HepG2 (cell line): ENCODE results near the gene SLC9A9.

ENCODE experiments used
- DPF2 ChIP-seq: sonication (generic); formaldehyde crosslinking; IDR thresholded peaks from 2 replicates; pipeline ENCODE4 v1.4.0; 2020; ENCODE audit warnings: mild to moderate bottlenecking, low read depth, missing genetic modification reagents, borderline replicate concordance
- EP300 ChIP-seq, 3 experiments: sonication (generic) in 1 of 3; formaldehyde crosslinking in 1 of 3; IDR thresholded peaks; 2 replicates each; pipeline versions ENCODE4 v1.5.1 to v1.6.1; 2011 to 2020; ENCODE audit warnings: low read depth in 2 of 3, low read length in 2 of 3, borderline replicate concordance in 1 of 3, improper control_type of control experiment in 1 of 3, mild to moderate bottlenecking in 1 of 3, missing genetic modification reagents in 1 of 3, moderate library complexity in 1 of 3
- FIP1L1 ChIP-seq: fragments of 200-400 bp; formaldehyde crosslinking; IDR thresholded peaks from 2 replicates; pipeline ENCODE4 v1.6.1; 2018; ENCODE audit warnings: low read depth, mild to moderate bottlenecking, low read length, moderate library complexity, borderline replicate concordance; ENCODE audit not compliant: insufficient read depth
- GTF2F1 ChIP-seq: fragments of 150-350 bp; IDR thresholded peaks from 2 replicates; pipeline ENCODE4 v1.6.1; 2014; ENCODE audit warnings: low read length
- MAFK ChIP-seq, 2 experiments: IDR thresholded peaks in 1 of 2; conservative IDR thresholded peaks in 1 of 2; 2 replicates each; pipeline ENCODE4 v1.6.1; 2011; ENCODE audit warnings: improper control_type of control experiment in 2 of 2, low read length in 2 of 2
- MXI1 ChIP-seq: IDR thresholded peaks from 3 replicates; pipeline ENCODE4 v1.6.1; 2012; ENCODE audit warnings: low read depth, low read length, inconsistent platforms, borderline replicate concordance
- PHF20 ChIP-seq: sonication (generic); formaldehyde crosslinking; IDR thresholded peaks from 2 replicates; pipeline ENCODE4 v1.5.0; 2020; ENCODE audit warnings: mild to moderate bottlenecking, missing genetic modification reagents
- ZNF484 ChIP-seq: sonication (generic); formaldehyde crosslinking; IDR thresholded peaks from 2 replicates; pipeline ENCODE4 v1.5.1; 2020; ENCODE audit warnings: mild to moderate bottlenecking, low read depth, missing genetic modification reagents, borderline replicate concordance
- TF ChIP-seq, protein P1 (sequence below): IDR thresholded peaks from 2 replicates; pipeline ENCODE4 v1.6.1; 2012; ENCODE audit warnings: inconsistent platforms
- TF ChIP-seq, protein P2 (sequence below): sonication (generic); formaldehyde crosslinking; IDR thresholded peaks from 2 replicates; pipeline ENCODE4 v1.8.0; 2022; ENCODE audit warnings: mild to moderate bottlenecking, missing genetic modification reagents, moderate library complexity
- TF ChIP-seq, protein P3 (sequence below): sonication (generic); formaldehyde crosslinking; IDR thresholded peaks from 2 replicates; pipeline ENCODE4 v1.4.0; 2020; ENCODE audit warnings: missing genetic modification reagents, borderline replicate concordance

DNA sequence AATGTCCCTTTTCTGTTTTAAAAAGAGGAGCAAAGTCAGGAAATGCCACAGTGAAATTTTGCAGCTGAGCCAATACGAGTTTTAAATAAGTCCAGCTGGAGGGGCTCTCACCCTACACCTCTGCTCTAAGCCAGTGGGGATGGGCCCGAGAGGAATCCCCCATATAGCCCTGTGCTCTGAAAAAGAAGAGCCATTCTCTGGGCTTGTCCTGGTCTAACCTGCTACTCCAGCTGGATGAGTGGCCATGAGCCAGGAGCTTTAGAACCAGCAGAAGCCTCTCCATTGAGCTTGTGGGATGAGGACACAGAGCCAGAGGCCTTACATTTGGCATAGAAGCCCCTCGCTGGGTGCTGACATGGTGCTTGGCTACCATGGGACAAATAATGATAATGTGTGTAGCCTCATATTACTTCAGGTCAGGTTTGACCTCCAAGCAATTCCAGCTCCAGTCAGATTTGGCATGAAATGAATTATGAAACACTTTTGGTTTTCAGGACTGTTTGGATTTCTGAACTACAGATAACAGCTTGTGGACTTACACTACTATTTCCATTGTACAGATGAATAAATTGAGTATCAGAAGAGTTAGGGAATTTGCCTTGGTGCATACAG lies 556.3 kb downstream of the SLC9A9 start:
- TF ChIP-seq, protein P1, sequence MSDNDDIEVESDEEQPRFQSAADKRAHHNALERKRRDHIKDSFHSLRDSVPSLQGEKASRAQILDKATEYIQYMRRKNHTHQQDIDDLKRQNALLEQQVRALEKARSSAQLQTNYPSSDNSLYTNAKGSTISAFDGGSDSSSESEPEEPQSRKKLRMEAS = no peak
- TF ChIP-seq, protein P2, sequence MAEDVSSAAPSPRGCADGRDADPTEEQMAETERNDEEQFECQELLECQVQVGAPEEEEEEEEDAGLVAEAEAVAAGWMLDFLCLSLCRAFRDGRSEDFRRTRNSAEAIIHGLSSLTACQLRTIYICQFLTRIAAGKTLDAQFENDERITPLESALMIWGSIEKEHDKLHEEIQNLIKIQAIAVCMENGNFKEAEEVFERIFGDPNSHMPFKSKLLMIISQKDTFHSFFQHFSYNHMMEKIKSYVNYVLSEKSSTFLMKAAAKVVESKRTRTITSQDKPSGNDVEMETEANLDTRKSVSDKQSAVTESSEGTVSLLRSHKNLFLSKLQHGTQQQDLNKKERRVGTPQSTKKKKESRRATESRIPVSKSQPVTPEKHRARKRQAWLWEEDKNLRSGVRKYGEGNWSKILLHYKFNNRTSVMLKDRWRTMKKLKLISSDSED (CRISPR knock-in tag) = no peak
- no peak for TF ChIP-seq GTF2F1
- TF ChIP-seq, protein P3, sequence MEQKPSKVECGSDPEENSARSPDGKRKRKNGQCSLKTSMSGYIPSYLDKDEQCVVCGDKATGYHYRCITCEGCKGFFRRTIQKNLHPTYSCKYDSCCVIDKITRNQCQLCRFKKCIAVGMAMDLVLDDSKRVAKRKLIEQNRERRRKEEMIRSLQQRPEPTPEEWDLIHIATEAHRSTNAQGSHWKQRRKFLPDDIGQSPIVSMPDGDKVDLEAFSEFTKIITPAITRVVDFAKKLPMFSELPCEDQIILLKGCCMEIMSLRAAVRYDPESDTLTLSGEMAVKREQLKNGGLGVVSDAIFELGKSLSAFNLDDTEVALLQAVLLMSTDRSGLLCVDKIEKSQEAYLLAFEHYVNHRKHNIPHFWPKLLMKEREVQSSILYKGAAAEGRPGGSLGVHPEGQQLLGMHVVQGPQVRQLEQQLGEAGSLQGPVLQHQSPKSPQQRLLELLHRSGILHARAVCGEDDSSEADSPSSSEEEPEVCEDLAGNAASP = no peak
- TF ChIP-seq MAFK (conservative IDR thresholded peaks at IDR 0.05 in 1 of 2, IDR thresholded peaks at IDR 0.05 in 1 of 2; ENCODE audit: low read length in 2 of 2) = no peak
- TF ChIP-seq FIP1L1 = no peak
- TF ChIP-seq ZNF484 (CRISPR knock-in tag) = no peak
- no peak for TF ChIP-seq DPF2 (CRISPR knock-in tag)
- no peak for TF ChIP-seq MXI1
- no peak for TF ChIP-seq EP300 (IDR thresholded peaks at IDR 0.05; ENCODE audit: low read depth in 2 of 2, low read length in 2 of 2)
- no peak for TF ChIP-seq EP300 (CRISPR knock-in tag; IDR thresholded peaks at IDR 0.05; ENCODE audit: borderline replicate concordance)
- no peak for TF ChIP-seq PHF20
